HG03521 (cell line): ENCODE measurements around the gene GRM7.

Source experiments
- ATAC-seq: cut with Tn5 transposase; IDR thresholded peaks from one replicate; pipeline ENCODE4 v1.9.1; 2021; ENCODE audit warnings: mild to moderate bottlenecking, moderate library complexity; ENCODE audit not compliant: unreplicated experiment

Gene GRM7

GRCh38 chr3:7290077-7290825 lies 429.3 kb downstream of the GRM7 start:
- no peak for ATAC-seq

- no peak for ATAC-seq
These were observed 431.4 kb downstream of the GRM7 start for GRCh38 chr3:7292362-7292761.

GRCh38 chr3:7293286-7293685 lies 432.4 kb downstream of the GRM7 start:
- ATAC-seq, result no peak

- no peak for ATAC-seq
These were observed 444.6 kb downstream of the GRM7 start for GRCh38 chr3:7305561-7305960.

- ATAC-seq, result no peak
These were observed 446.0 kb downstream of the GRM7 start for GRCh38 chr3:7306901-7307300.

GRCh38 chr3:7307410-7307809 lies 446.5 kb downstream of the GRM7 start:
- no peak for ATAC-seq

GRCh38 chr3:7309641-7310102 lies 448.8 kb downstream of the GRM7 start:
- ATAC-seq, result no peak

- ATAC-seq, result no peak
These were observed 454.1 kb downstream of the GRM7 start for GRCh38 chr3:7315037-7315436.

- ATAC-seq, result no peak
These were observed 462.2 kb downstream of the GRM7 start for GRCh38 chr3:7322957-7323669.

- no peak for ATAC-seq
These were observed 467.4 kb downstream of the GRM7 start for GRCh38 chr3:7328339-7328738.

GRCh38 chr3:7332696-7333095 lies 471.8 kb downstream of the GRM7 start:
- ATAC-seq, result no peak

- ATAC-seq, result no peak
These were observed 472.2 kb downstream of the GRM7 start for GRCh38 chr3:7333125-7333524.

- no peak for ATAC-seq
These were observed 479.9 kb downstream of the GRM7 start for GRCh38 chr3:7340795-7341194.

- ATAC-seq, result no peak
These were observed 485.4 kb downstream of the GRM7 start for GRCh38 chr3:7346364-7346763.

GRCh38 chr3:7357101-7357500 lies 496.2 kb downstream of the GRM7 start:
- ATAC-seq, result no peak

- ATAC-seq, result no peak
These were observed 507.1 kb downstream of the GRM7 start for GRCh38 chr3:7367968-7368367.

- ATAC-seq, result no peak
These were observed 507.7 kb downstream of the GRM7 start for GRCh38 chr3:7368597-7368996.

GRCh38 chr3:7371693-7372572 lies 511.0 kb downstream of the GRM7 start:
- ATAC-seq, result no peak

- ATAC-seq, result no peak
These were observed 516.2 kb downstream of the GRM7 start for GRCh38 chr3:7377103-7377502.

- ATAC-seq, result no peak
These were observed 520.8 kb downstream of the GRM7 start for GRCh38 chr3:7381741-7382140.

- ATAC-seq, result no peak
These were observed 521.5 kb downstream of the GRM7 start for GRCh38 chr3:7382293-7383010.
